Small intestine (tissue), 7 donors: Measurements from ENCODE around the gene DNALI1. TPM values are rescaled to one million over a fixed set of nuclear protein-coding genes. Genes with fewer than 3 reads are reported as not detected.
"Not testable (repeated sequence)": the region's sequence is repeated elsewhere in the genome, so short reads cannot be mapped to it uniquely, and the experiment has no call there.

ENCODE experiments used
- DNase-seq, 2 donors: peaks; one replicate each; pipeline versions ENCODE4 v3.0.0 to v3.0.0-alpha.2; 2013
- FAIRE-seq: peaks from 2 replicates; lab custom pipeline; 2012; peaks lifted over from hg19 to GRCh38; lab: Jason Lieb, UNC
- H3K27ac ChIP-seq, 3 donors: one replicate each; pipeline ENCODE4 v1.5.1; 2013; ENCODE audit warnings: low read length in 2 of 3, mild to moderate bottlenecking in 2 of 3, control low read depth in 1 of 3, inconsistent platforms in 1 of 3, low read depth in 1 of 3, moderate library complexity in 1 of 3
- H3K27me3 ChIP-seq, 3 donors: one replicate each; pipeline ENCODE4 v1.6.1; 2013; ENCODE audit warnings: low read length in 3 of 3, inconsistent platforms in 1 of 3; ENCODE audit not compliant: control insufficient read depth in 3 of 3, insufficient read depth in 3 of 3
- H3K36me3 ChIP-seq, 3 donors: one replicate each; pipeline ENCODE4 v1.6.1; 2013; ENCODE audit warnings: low read length in 3 of 3, inconsistent platforms in 1 of 3, low read depth in 1 of 3, mild to moderate bottlenecking in 1 of 3, moderate library complexity in 1 of 3; ENCODE audit not compliant: control insufficient read depth in 3 of 3, insufficient read depth in 2 of 3
- H3K4me1 ChIP-seq, 3 donors: one replicate each; pipeline ENCODE4 v1.6.1; 2013; ENCODE audit warnings: low read length in 2 of 3, inconsistent platforms in 1 of 3, low read depth in 1 of 3, mild to moderate bottlenecking in 1 of 3, moderate library complexity in 1 of 3; ENCODE audit not compliant: control insufficient read depth in 3 of 3, insufficient read depth in 2 of 3
- H3K4me3 ChIP-seq, 3 donors: one replicate each; pipeline ENCODE4 v1.5.1; 2013; ENCODE audit warnings: low read length in 3 of 3, control low read depth in 1 of 3, inconsistent platforms in 1 of 3, low read depth in 1 of 3, mild to moderate bottlenecking in 1 of 3, moderate library complexity in 1 of 3
- H3K9me3 ChIP-seq, 2 donors: one replicate each; pipeline ENCODE4 v1.6.1; 2013; ENCODE audit warnings: low read depth in 1 of 2, low read length in 1 of 2; ENCODE audit not compliant: control insufficient read depth in 2 of 2, insufficient read depth in 1 of 2
- WGBS, 3 donors: extraction: QIAGEN DNeasy Blood & Tissue Kit; methylation state at CpG; one replicate each; pipeline ENCODE4 v1.1.7; 2013; 5-methylcytosine and 5-hydroxymethylcytosine counted together
- polyA plus RNA-seq, 4 donors: library from polyadenylated mRNA; stranded (reverse) in 3 of 4; unstranded in 1 of 4; fragments of 200-250 nt in 3 of 4; fragments of 120-200 nt in 1 of 4; gene quantifications; one replicate each; pipeline versions ENCODE4 v1.2.1 to v1.2.3, GENCODE V29; 2013
- donor health status: healthy with polysubstance abuse.
- donor health status: control.
- donor health status: control.
- donor health status: Bipolar disorder and iron deficiency.
- donor health status: healthy.

The DNALI1 gene
- polyA plus RNA-seq, 4 donors: 1.6 to 30.0 (median 3.8) TPM

- no peaks in the 10 kb centered on the region for H3K27me3 ChIP-seq
- peaks cover 33 to 59% (median 41%) of the 10 kb centered on the region in 3 donors for H3K36me3 ChIP-seq
- no peaks in the 10 kb centered on the region for H3K9me3 ChIP-seq
- WGBS, 3 donors: 79 to 86% (median 84%) methylated on average over 3 of the region's 3 CpGs
- no peak overlapping the region for H3K4me3 ChIP-seq
- no peak overlapping the region for H3K27ac ChIP-seq
- no peaks in the 10 kb centered on the region for H3K4me1 ChIP-seq
- no peak for FAIRE-seq
- no peak for DNase-seq
These were observed 14.0 kb downstream of the DNALI1 start for GRCh38 chr1:37570528-37571334.

GRCh38 chr1:37574834-37575480 is 18.2 kb downstream of the DNALI1 start:
- DNase-seq (no peak), FAIRE-seq (no peak)
- H3K36me3 ChIP-seq: peaks cover 20 to 47% (median 30%) of the 10 kb centered on the region in 3 donors
- H3K4me1 ChIP-seq: no peaks in the 10 kb centered on the region
- H3K4me3 ChIP-seq: no peak overlapping the region
- 60 to 86% (median 69%) methylated on average over 7 of the region's 7 CpGs for WGBS, 3 donors
- no peaks in the 10 kb centered on the region for H3K9me3 ChIP-seq
- H3K27me3 ChIP-seq: no peaks in the 10 kb centered on the region
- no peak overlapping the region for H3K27ac ChIP-seq

GRCh38 chr1:37575692-37576091 is 19.0 kb downstream of the DNALI1 start:
- 75 to 95% (median 88%) methylated on average over 5 of the region's 5 CpGs for WGBS, 3 donors
- H3K9me3 ChIP-seq: no peaks in the 10 kb centered on the region
- FAIRE-seq: no peak
- no peak overlapping the region for H3K4me3 ChIP-seq
- DNase-seq: no peak
- H3K4me1 ChIP-seq: no peaks in the 10 kb centered on the region
- no peak overlapping the region for H3K27ac ChIP-seq
- no peaks in the 10 kb centered on the region for H3K27me3 ChIP-seq
- peaks cover 24 to 50% (median 35%) of the 10 kb centered on the region in 3 donors for H3K36me3 ChIP-seq

- not testable (repeated sequence) for H3K9me3 ChIP-seq, H3K4me3 ChIP-seq, H3K27me3 ChIP-seq, H3K4me1 ChIP-seq, FAIRE-seq, H3K27ac ChIP-seq, DNase-seq
- H3K36me3 ChIP-seq: peaks cover 28 to 33% (median 32%) of the 10 kb centered on the region in 3 donors
- WGBS, 3 donors: 90 to 96% (median 95%) methylated on average over 4 of the region's 4 CpGs
These were observed 27.8 kb downstream of the DNALI1 start for GRCh38 chr1:37584544-37584943.

GRCh38 chr1:37588939-37589338 is 32.2 kb downstream of the DNALI1 start:
- H3K36me3 ChIP-seq: peaks cover 21 to 26% (median 22%) of the 10 kb centered on the region in 3 donors
- FAIRE-seq: no peak

GRCh38 chr1:37593726-37594125 is 37.0 kb downstream of the DNALI1 start:
- peaks cover 0 to 13% (median 6%) of the 10 kb centered on the region in 3 donors for H3K4me1 ChIP-seq
- H3K9me3 ChIP-seq: no peaks in the 10 kb centered on the region
- no peak overlapping the region for H3K4me3 ChIP-seq
- WGBS, 3 donors: 95 to 97% (median 96%) methylated on average over 6 of the region's 6 CpGs
- DNase-seq (no peak), FAIRE-seq (no peak)
- no peak overlapping the region for H3K27ac ChIP-seq
- peaks cover 9 to 18% (median 14%) of the 10 kb centered on the region in 3 donors for H3K36me3 ChIP-seq
- no peaks in the 10 kb centered on the region for H3K27me3 ChIP-seq

More at GRCh38 chr1:37588939-37589338, 32.2 kb downstream of the DNALI1 start:
- 90 to 95% (median 92%) methylated on average over 2 of the region's 2 CpGs for WGBS, 3 donors
- H3K4me3 ChIP-seq: no peak overlapping the region
- no peaks in the 10 kb centered on the region for H3K27me3 ChIP-seq
- no peaks in the 10 kb centered on the region for H3K9me3 ChIP-seq
- DNase-seq: no peak
- no peak overlapping the region for H3K27ac ChIP-seq
- peaks cover 0 to under 1% (median 0%) of the 10 kb centered on the region in 3 donors for H3K4me1 ChIP-seq

- Histone ChIP-seq H3K27me3 (no peaks in the 10 kb centered on the region), H3K36me3 (peaks cover 6 to 9% (median 9%) of the 10 kb centered on the region in 3 donors), H3K9me3 (no peaks in the 10 kb centered on the region), H3K27ac (peak within 1 kb of the TSS; percentile 76 to 90 (median 79)), H3K4me1 (peaks cover 0 to 13% (median 6%) of the 10 kb centered on the region in 3 donors), H3K4me3 (peak within 1 kb of the TSS; percentile 49 to 76 (median 72))
- WGBS, 3 donors: 0 to 1% (median 0%) methylated on average over 49 to 51 of the region's 51 CpGs
- peak; percentile 96 to 99 for DNase-seq
- FAIRE-seq: no peak
These were observed 38.9 kb downstream of the DNALI1 start, which contains the start of gene GNL2 for GRCh38 chr1:37595440-37596181. TSS of gene GNL2 (minus strand) at chr1:37595937. CDS start at chr1:37595822, 115 bp downstream.

GRCh38 chr1:37596182-37596667 is 39.5 kb downstream of the DNALI1 start:
- 0 to 4% (median 0%) methylated on average over 3 of the region's 3 CpGs for WGBS, 3 donors
- no peaks in the 10 kb centered on the region for H3K9me3 ChIP-seq
- DNase-seq: no peak
- H3K4me1 ChIP-seq: peaks cover 0 to 13% (median 6%) of the 10 kb centered on the region in 3 donors
- peak overlapping the region in 2 of 3 donors; percentile 67 to 90 for H3K27ac ChIP-seq
- FAIRE-seq: no peak
- peak overlapping the region in 2 of 3 donors; percentile 72 to 76 for H3K4me3 ChIP-seq
- H3K27me3 ChIP-seq: no peaks in the 10 kb centered on the region
- H3K36me3 ChIP-seq: peaks cover 3 to 9% (median 6%) of the 10 kb centered on the region in 3 donors
